ENCODE results near the gene SF3B5.

- TF ChIP-seq CTCF (conservative IDR thresholded peaks at IDR 0.05; ENCODE audit: low read depth, low read length) (no peak), EZH2 (IDR thresholded peaks at IDR 0.05; ENCODE audit: low read length, unreplicated experiment) (no peak), EZH2phosphoT487 (IDR thresholded peaks at IDR 0.05; ENCODE audit: borderline replicate concordance, low read length) (no peak)
Observed at GRCh38 chr6:144113366-144113765, 18.0 kb upstream of the SF3B5 start.

Measured in PC-3 (cell line).